IMR-90 (cell line): Measurements from ENCODE around the gene KCNQ2. TPM values are rescaled to one million over a fixed set of nuclear protein-coding genes. Genes with fewer than 3 reads are reported as not detected.

Source experiments
- ATAC-seq: fragments of 200-7000 bp; cut with Tn5 transposase; 2 replicates; pipeline ENCODE4 v1.9.1; 2020; ENCODE audit warnings: low read depth, mild to moderate bottlenecking, moderate library complexity
- BruUV-seq: library from RNA; stranded (reverse); fragments of 400-500 nt; replicated peaks from 2 replicates; lab custom pipeline; 2021; lab: Mats Ljungman, UMichigan
- CTCF ChIA-PET: fragments of 300-600 bp; formaldehyde crosslinking; extraction: SDS; loops from one replicate; lab custom pipeline; 2021; ENCODE audit warnings: antibody characterized with exemption; lab: Yijun Ruan, JAX
- POLR2A ChIA-PET: fragments of 300-600 bp; sonication (Branson Sonifier 250); formaldehyde crosslinking; loops from one replicate; lab custom pipeline; 2022; ENCODE audit warnings: antibody characterized with exemption; ENCODE audit not compliant: unreplicated experiment; lab: Charles Lee
- DNase-seq: peaks from one replicate; pipeline ENCODE4 v3.0.0; 2013
- H2AFZ ChIP-seq: replicated peaks from 2 replicates; pipeline ENCODE3; 2013; ENCODE audit warnings: low read length, mild to moderate bottlenecking; ENCODE audit not compliant: poor library complexity
- H2AK5ac ChIP-seq: 2 replicates; pipeline ENCODE4 v1.6.1; 2013; ENCODE audit warnings: low read depth, low read length, inconsistent platforms
- H2AK9ac ChIP-seq: replicated peaks from 2 replicates; pipeline ENCODE3; 2013; ENCODE audit warnings: mild to moderate bottlenecking, low read depth, low read length, moderate library complexity; ENCODE audit not compliant: poor library complexity
- H2BK120ac ChIP-seq: 2 replicates; pipeline ENCODE4 v1.6.1; 2013; ENCODE audit warnings: low read depth, low read length, inconsistent platforms
- H2BK15ac ChIP-seq: 3 replicates; pipeline ENCODE4 v1.6.1; 2013; ENCODE audit warnings: low read depth, low read length, inconsistent platforms
- H2BK20ac ChIP-seq: 2 replicates; pipeline ENCODE4 v1.6.1; 2013; ENCODE audit warnings: low read depth, mild to moderate bottlenecking, inconsistent platforms, low read length, moderate library complexity
- H2BK5ac ChIP-seq: 2 replicates; pipeline ENCODE4 v1.6.1; 2013; ENCODE audit warnings: mild to moderate bottlenecking, low read depth, low read length, inconsistent platforms; ENCODE audit not compliant: poor library complexity, severe bottlenecking
- H3K14ac ChIP-seq: replicated peaks from 2 replicates; pipeline ENCODE4 v1.6.1; 2013; ENCODE audit warnings: low read depth, low read length, inconsistent platforms
- H3K18ac ChIP-seq: 2 replicates; pipeline ENCODE4 v1.6.1; 2013; ENCODE audit warnings: low read depth, low read length, control low read depth
- H3K23ac ChIP-seq: 2 replicates; pipeline ENCODE4 v1.6.1; 2013; ENCODE audit warnings: low read depth, low read length, inconsistent platforms
- H3K27ac ChIP-seq: 2 replicates; pipeline ENCODE4 v1.5.1; 2013; ENCODE audit warnings: mild to moderate bottlenecking, control low read depth, low read length; ENCODE audit not compliant: insufficient read depth
- H3K27me3 ChIP-seq: 2 replicates; pipeline ENCODE4 v1.6.1; 2013; ENCODE audit warnings: low read length; ENCODE audit not compliant: control insufficient read depth, insufficient read depth
- H3K36me3 ChIP-seq: 2 replicates; pipeline ENCODE4 v1.6.1; 2013; ENCODE audit warnings: low read length, mixed read lengths; ENCODE audit not compliant: control insufficient read depth, insufficient read depth
- H3K4ac ChIP-seq: 2 replicates; pipeline ENCODE4 v1.6.1; 2013; ENCODE audit warnings: low read depth, low read length, inconsistent platforms
- H3K4me1 ChIP-seq: 2 replicates; pipeline ENCODE4 v1.6.1; 2013; ENCODE audit warnings: low read length, mixed read lengths; ENCODE audit not compliant: control insufficient read depth, insufficient read depth
- H3K4me2 ChIP-seq: 2 replicates; pipeline ENCODE4 v1.6.1; 2013; ENCODE audit warnings: low read depth, mild to moderate bottlenecking, control low read depth, low read length, moderate library complexity
- H3K4me3 ChIP-seq: 2 replicates; pipeline ENCODE4 v1.5.1; 2013; ENCODE audit warnings: low read depth, mild to moderate bottlenecking, control low read depth, low read length, moderate library complexity; ENCODE audit not compliant: insufficient read depth
- H3K56ac ChIP-seq: 2 replicates; pipeline ENCODE4 v1.6.1; 2013; ENCODE audit warnings: low read length, inconsistent platforms; ENCODE audit not compliant: insufficient read depth; ENCODE audit errors: extremely low read depth
- H3K79me1 ChIP-seq, 2 experiments: 2 replicates each; pipeline ENCODE4 v1.6.1; 2013; ENCODE audit warnings: low read length in 2 of 2, inconsistent platforms in 1 of 2, low read depth in 1 of 2
- H3K9ac ChIP-seq: 2 replicates; pipeline ENCODE4 v1.6.1; 2013; ENCODE audit warnings: low read depth, low read length, control low read depth
- H3K9me1 ChIP-seq: 2 replicates; pipeline ENCODE4 v1.6.1; 2013; ENCODE audit warnings: low read length, inconsistent platforms; ENCODE audit not compliant: insufficient read depth
- H3K9me3 ChIP-seq: 2 replicates; pipeline ENCODE4 v1.6.1; 2013; ENCODE audit warnings: low read length; ENCODE audit not compliant: control insufficient read depth, insufficient read depth
- H4K20me1 ChIP-seq: 2 replicates; pipeline ENCODE4 v1.6.1; 2013; ENCODE audit warnings: low read length, inconsistent platforms; ENCODE audit not compliant: insufficient read depth
- H4K5ac ChIP-seq: 2 replicates; pipeline ENCODE4 v1.6.1; 2013; ENCODE audit warnings: mild to moderate bottlenecking, low read depth, low read length, control low read depth
- H4K8ac ChIP-seq, 2 experiments: 2 replicates each; pipeline ENCODE4 v1.6.1; 2013; ENCODE audit warnings: low read depth in 2 of 2, low read length in 2 of 2, control low read depth in 1 of 2, inconsistent platforms in 1 of 2
- H4K91ac ChIP-seq: 2 replicates; pipeline ENCODE4 v1.6.1; 2013; ENCODE audit warnings: low read depth, low read length, inconsistent platforms; ENCODE audit not compliant: insufficient read depth
- CHD1 ChIP-seq: IDR thresholded peaks from 2 replicates; pipeline ENCODE4 v1.6.1; 2012; ENCODE audit warnings: low read depth, low read length, improper control_type of control experiment
- CTCF ChIP-seq: conservative IDR thresholded peaks from 2 replicates; pipeline ENCODE4 v1.5.1; 2012; ENCODE audit warnings: mild to moderate bottlenecking, low read depth, low read length, improper control_type of control experiment
- FOS ChIP-seq: fragments of 150-350 bp; IDR thresholded peaks from 2 replicates; pipeline ENCODE4 v1.6.1; 2016; ENCODE audit warnings: low read depth, low read length
- MXI1 ChIP-seq: IDR thresholded peaks from 2 replicates; pipeline ENCODE4 v1.6.1; 2012; ENCODE audit warnings: low read depth, mild to moderate bottlenecking, low read length, moderate library complexity, borderline replicate concordance
- NFE2L2 ChIP-seq: fragments of 150-350 bp; IDR thresholded peaks from 2 replicates; pipeline ENCODE4 v1.6.1; 2016; ENCODE audit warnings: low read depth, mild to moderate bottlenecking, low read length
- RCOR1 ChIP-seq: IDR thresholded peaks from 2 replicates; pipeline ENCODE4 v1.6.1; 2012; ENCODE audit warnings: mild to moderate bottlenecking, low read length, improper control_type of control experiment; ENCODE audit not compliant: insufficient replicate concordance
- WGBS, 2 experiments: methylation state at CpG; one replicate each; pipeline versions ENCODE4 v1.1.5 to v1.1.7; 2013; ENCODE audit warnings: missing lambda C conversion rate in 2 of 2; ENCODE audit not compliant: insufficient read length in 1 of 2; ENCODE audit errors: extremely low coverage in 2 of 2; 5-methylcytosine and 5-hydroxymethylcytosine counted together
- dilution Hi-C: fragments of 300-500 bp; cut with HindIII; formaldehyde crosslinking; loops from one replicate; pipeline ENCODE4 v1.14.3; 2018; ENCODE audit warnings: low sequenced_read_pairs; ENCODE audit not compliant: unreplicated experiment
- in situ Hi-C: fragments of 300-500 bp; cut with MboI; formaldehyde crosslinking; loops from 3 replicates; pipeline ENCODE4 v1.14.3; 2019; ENCODE audit warnings: low sequenced_read_pairs, inconsistent platforms, mixed read lengths
- intact Hi-C: fragments of 100-400 bp; cut with micrococcal nuclease; formaldehyde crosslinking; loops from 2 replicates; pipeline ENCODE4 v1.10.0; 2022
- polyA plus RNA-seq, 3 experiments: library from polyadenylated mRNA; depleted of rRNA; stranded (reverse); fragments of >200 nt; gene quantifications; 2 replicates each; pipeline ENCODE4 v1.2.3, GENCODE V29; 2012; ENCODE audit warnings: low replicate concordance in 1 of 3
- total RNA-seq: library from RNA; depleted of rRNA; stranded (reverse); fragments of >200 nt; gene quantifications from 2 replicates; pipeline ENCODE4 v1.2.3, GENCODE V29; 2012

The KCNQ2 gene
- total and polyA plus RNA-seq, 2 of the 4 experiments (the other 2 are of a cell fraction) = 0.02 TPM; not detected in 1

- Histone ChIP-seq H3K27me3 (no peaks in the 10 kb centered on the region), H3K9ac (no peak overlapping the region), H2BK5ac (no peak overlapping the region), H2AK5ac (no peak overlapping the region), H4K91ac (no peak overlapping the region), H2AK9ac (no peak overlapping the region), H4K20me1 (peaks cover 24% of the 10 kb centered on the region), H2BK20ac (no peak overlapping the region), H2BK120ac (no peak overlapping the region), H3K18ac (no peak overlapping the region), H2AFZ (no peak overlapping the region), H3K4me2 (no peak overlapping the region), H3K27ac (no peak overlapping the region), H4K8ac (no peak overlapping the region), H3K4me3 (no peak overlapping the region), H3K4me1 (peaks cover 13% of the 10 kb centered on the region), H2BK15ac (no peak overlapping the region), H3K14ac (no peak overlapping the region), H3K9me1 (peaks cover 11% of the 10 kb centered on the region; the same call in 1 of the 2 replicates), H3K4ac (no peak overlapping the region), H3K79me1 (peaks cover 19 to 32% of the 10 kb centered on the region in 2 experiments; a peak in 3 of 4 replicates), H4K5ac (no peak overlapping the region), H3K23ac (no peak overlapping the region), H3K56ac (no peak overlapping the region), H3K9me3 (no peaks in the 10 kb centered on the region), H3K36me3 (peaks cover 18% of the 10 kb centered on the region)
- TF ChIP-seq MXI1 (no peak), FOS (no peak), NFE2L2 (no peak), RCOR1 (no peak), CHD1 (no peak), CTCF (0 out of 2 replicates have a peak, but pooled peaks have one; percentile 5)
- BruUV-seq = no TSS peak
- ATAC-seq (no peak), DNase-seq (no peak)
- ChIA-PET CTCF (no interaction called here), POLR2A (no interaction called here)
- 68% methylated on average over 9 of the region's 20 CpGs; no CpG with 5 or more reads in 1 of the 2 experiments for WGBS, 2 experiments
- in situ Hi-C loops = no loop called here
- intact Hi-C loops = no loop called here
- dilution Hi-C loops = no loop called here
These were observed 46.0 kb upstream of the KCNQ2 start for GRCh38 chr20:63518351-63518861.
